Endothelial cell of umbilical vein (primary cell): ENCODE data around the gene TMEM208. TPM values are rescaled to one million over a fixed set of nuclear protein-coding genes. Genes with fewer than 3 reads are reported as not detected.

ENCODE experiments used
- BruUV-seq: library from RNA; stranded (reverse); fragments of 400-500 nt; replicated peaks from 2 replicates; lab custom pipeline; 2021; lab: Mats Ljungman, UMichigan
- CTCF ChIA-PET: fragments of 300-600, 350-600 bp; sonication (Branson Sonifier 250); formaldehyde crosslinking; loops from one replicate; lab custom pipeline; 2021; ENCODE audit warnings: antibody characterized with exemption, inconsistent platforms; lab: Charles Lee
- POLR2A ChIA-PET: fragments of 300-600, 350-600 bp; sonication (Branson Sonifier 250); formaldehyde crosslinking; loops from one replicate; lab custom pipeline; 2021; ENCODE audit warnings: antibody characterized with exemption, inconsistent platforms; lab: Charles Lee
- DNase-seq: peaks from one replicate; pipeline ENCODE4 v3.0.0-alpha.2; 2011; ENCODE audit warnings: low read depth, low spot score
- FAIRE-seq: peaks from 2 replicates; lab custom pipeline; 2011; peaks lifted over from hg19 to GRCh38; lab: Jason Lieb, UNC
- H2AFZ ChIP-seq: 2 replicates; pipeline ENCODE4 v1.6.0; 2012; ENCODE audit warnings: low read depth, low read length, control low read depth, inconsistent platforms
- H3K27ac ChIP-seq: 2 replicates; pipeline ENCODE4 v1.5.1; 2011; ENCODE audit warnings: low read depth, mild to moderate bottlenecking, control low read depth, low read length, moderate library complexity; ENCODE audit not compliant: insufficient read depth
- H3K27me3 ChIP-seq, 2 experiments: 2 replicates each; pipeline versions ENCODE4 v1.6.0 to v1.6.1; 2011; ENCODE audit warnings: low read length in 2 of 2, mixed read lengths in 1 of 2; ENCODE audit not compliant: control insufficient read depth in 2 of 2, insufficient read depth in 2 of 2
- H3K36me3 ChIP-seq, 2 experiments: 2 replicates in 1 of 2; 3 replicates in 1 of 2; pipeline ENCODE4 v1.5.1; 2011; ENCODE audit warnings: low read length in 2 of 2, mild to moderate bottlenecking in 1 of 2, moderate library complexity in 1 of 2; ENCODE audit not compliant: control insufficient read depth in 2 of 2, insufficient read depth in 2 of 2; ENCODE audit errors: extremely low read depth in 1 of 2
- H3K4me1 ChIP-seq: 3 replicates; pipeline ENCODE4 v1.5.1; 2011; ENCODE audit warnings: mild to moderate bottlenecking, low read length; ENCODE audit not compliant: control insufficient read depth, insufficient read depth; ENCODE audit errors: extremely low read depth
- H3K4me2 ChIP-seq: 2 replicates; pipeline ENCODE4 v1.6.1; 2011; ENCODE audit warnings: low read length, control low read depth, mixed read lengths; ENCODE audit not compliant: insufficient read depth
- H3K4me3 ChIP-seq, 3 experiments: fragments of 200-600 bp in 1 of 3; sonication (generic), shearing (Covaris generic) in 1 of 3; replicated peaks in 1 of 3; 2 replicates each; pipeline ENCODE4 v1.5.1; 2011 to 2016; ENCODE audit warnings: control low read depth in 3 of 3, low read length in 3 of 3, mild to moderate bottlenecking in 2 of 3, inconsistent platforms in 1 of 3, low read depth in 1 of 3, moderate library complexity in 1 of 3; ENCODE audit not compliant: insufficient read depth in 1 of 3
- H3K79me2 ChIP-seq: 2 replicates; pipeline ENCODE4 v1.6.0; 2012; ENCODE audit warnings: low read length, inconsistent platforms; ENCODE audit not compliant: control insufficient read depth, insufficient read depth
- H3K9ac ChIP-seq: replicated peaks from 2 replicates; pipeline ENCODE3; 2011; ENCODE audit warnings: low read length, control low read depth; ENCODE audit not compliant: insufficient read depth; ENCODE audit errors: extremely low read depth
- H3K9me1 ChIP-seq: replicated peaks from 3 replicates; pipeline ENCODE4 v1.6.0; 2011; ENCODE audit warnings: mild to moderate bottlenecking, low read length; ENCODE audit not compliant: control insufficient read depth, insufficient read depth; ENCODE audit errors: extremely low read depth
- H3K9me3 ChIP-seq: replicated peaks from 2 replicates; pipeline ENCODE4 v1.5.1; 2012; ENCODE audit warnings: low read length, inconsistent platforms; ENCODE audit not compliant: control insufficient read depth, insufficient read depth
- H4K20me1 ChIP-seq: replicated peaks from 2 replicates; pipeline ENCODE3; 2011; ENCODE audit warnings: mild to moderate bottlenecking, low read length; ENCODE audit not compliant: control insufficient read depth, insufficient read depth; ENCODE audit errors: extremely low read depth
- EZH2 ChIP-seq: IDR thresholded peaks from 2 replicates; pipeline ENCODE4 v1.6.1; 2012; ENCODE audit warnings: borderline replicate concordance, low read depth, mild to moderate bottlenecking, moderate library complexity, low read length, inconsistent platforms; ENCODE audit not compliant: severe bottlenecking
- FOS ChIP-seq: IDR thresholded peaks from 2 replicates; pipeline ENCODE4 v1.6.1; 2011; ENCODE audit warnings: mild to moderate bottlenecking, low read length, moderate library complexity, borderline replicate concordance; ENCODE audit not compliant: insufficient read depth
- GATA2 ChIP-seq: IDR thresholded peaks from 2 replicates; pipeline ENCODE4 v1.7.0; 2011; ENCODE audit warnings: low read depth, mild to moderate bottlenecking, moderate library complexity, mixed read lengths, low read length; ENCODE audit not compliant: insufficient read length, insufficient read depth
- JUN ChIP-seq: IDR thresholded peaks from 2 replicates; pipeline ENCODE4 v1.6.1; 2011; ENCODE audit warnings: borderline replicate concordance, low read depth; ENCODE audit not compliant: insufficient read length, insufficient read depth
- MYC ChIP-seq: IDR thresholded peaks from one replicate; pipeline ENCODE4 v1.6.1; 2011; ENCODE audit warnings: mild to moderate bottlenecking, low read depth, low read length
- POLR2A ChIP-seq: IDR thresholded peaks from 2 replicates; pipeline ENCODE4 v1.6.1; 2012; ENCODE audit warnings: low read depth, mild to moderate bottlenecking, control low read depth, low read length
- POLR2AphosphoS5 ChIP-seq: IDR thresholded peaks from 2 replicates; pipeline ENCODE4 v1.6.1; 2012; ENCODE audit warnings: low read depth, mild to moderate bottlenecking, control low read depth, low read length, moderate library complexity; ENCODE audit not compliant: insufficient read depth
- dilution Hi-C: fragments of 300-500 bp; cut with MboI; formaldehyde crosslinking; loops from one replicate; pipeline ENCODE4 v1.15.0; 2019; ENCODE audit warnings: low sequenced_read_pairs; ENCODE audit not compliant: extremely low pct_ligation_motif_present
- intact Hi-C: fragments of 100-400 bp; cut with micrococcal nuclease; formaldehyde crosslinking; loops from one replicate; pipeline ENCODE4 v1.10.0; 2022
- polyA plus RNA-seq, 4 experiments: library from polyadenylated mRNA; depleted of rRNA in 3 of 4; stranded (reverse) in 3 of 4; unstranded in 1 of 4; fragments of >200 nt; gene quantifications; 2 replicates each; pipeline versions ENCODE4 v1.2.1 to v1.2.3, GENCODE V29; 2011 to 2012; ENCODE audit warnings: missing spikeins in 1 of 4
- total RNA-seq: library from RNA; stranded (reverse); gene quantifications from 2 replicates; pipeline ENCODE4 v1.2.3, GENCODE V29; 2021
- TF ChIP-seq, protein P1 (sequence below): IDR thresholded peaks from 2 replicates; pipeline ENCODE4 v1.6.1; 2011; ENCODE audit not compliant: insufficient read depth, insufficient read length
- TF ChIP-seq, protein P2 (sequence below), 2 donors: IDR thresholded peaks; 1 replicate in 1 of 2; 2 replicates in 1 of 2; pipeline ENCODE4 v1.5.1; 2011; ENCODE audit warnings: low read length in 2 of 2, mild to moderate bottlenecking in 2 of 2, moderate library complexity in 2 of 2, control low read depth in 1 of 2, inconsistent platforms in 1 of 2, low read depth in 1 of 2; ENCODE audit not compliant: insufficient read depth in 1 of 2; ENCODE audit errors: extremely low read depth in 1 of 2

TMEM208 gene
- total and polyA plus RNA-seq, 2 donors (not counting 3 experiments of a cell fraction or from before 2014, with no cell fraction given): 35.3 to 94.0 TPM

DNA sequence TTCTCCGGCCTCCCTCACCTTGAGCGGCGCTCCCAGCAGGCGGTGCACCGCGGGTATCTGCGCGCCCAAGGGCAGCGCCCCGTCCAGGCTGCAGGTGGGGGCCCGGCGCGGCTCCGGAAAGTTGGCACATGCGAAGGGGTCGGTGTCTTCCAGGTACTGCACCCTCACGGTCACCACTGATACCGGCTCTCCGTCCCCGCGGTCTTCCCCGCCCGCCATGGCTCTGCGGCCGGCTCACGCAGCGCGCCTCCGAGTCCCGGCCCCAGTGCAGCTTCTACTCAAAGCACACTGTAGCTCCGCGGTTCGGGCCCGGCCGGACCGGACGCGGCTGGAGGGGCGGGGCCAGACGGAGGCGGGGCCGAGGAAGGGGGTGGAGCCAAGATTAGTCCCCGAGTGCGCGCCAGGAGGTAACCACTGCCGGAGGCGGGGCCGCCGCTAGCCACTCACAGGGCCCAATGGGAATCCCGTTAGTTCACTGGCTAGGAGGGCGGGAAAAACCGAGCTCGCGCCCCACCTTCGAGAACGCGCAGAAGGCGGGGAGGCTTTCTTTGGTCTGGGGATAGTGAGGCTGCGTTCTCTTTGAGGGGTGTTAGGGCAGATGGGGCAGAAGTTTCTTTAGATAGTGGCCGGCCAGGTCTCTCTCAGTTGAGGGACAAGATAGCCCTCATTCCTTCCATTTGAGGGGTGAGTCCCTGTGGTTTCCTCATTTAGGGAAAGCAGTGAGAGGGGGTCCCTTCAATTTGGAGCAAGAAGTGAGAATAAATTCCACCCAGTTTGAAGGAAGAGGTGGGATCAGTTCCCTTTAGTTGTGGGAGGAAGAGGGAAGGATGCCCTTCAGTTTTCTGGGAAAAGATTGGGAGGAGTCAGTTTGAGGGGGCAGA lies 20.5 kb downstream of the TMEM208 start, which contains the start of gene FHOD1:
FHOD1 (minus strand) TSS at position 290 of the 881 bp plus-strand sequence; CDS start at position 219, 71 bp downstream.
- H3K36me3 ChIP-seq: no peaks in the 10 kb centered on the region
- H3K9me3 ChIP-seq: no peaks in the 10 kb centered on the region
- POLR2A ChIA-PET: interaction anchor here (0.7 to 2.7 kb wide), 7 partner anchors 11 to 167 kb away, joined by 3 to 10 read pairs (median 6); partner anchors contain the start of gene TMEM208
- H3K79me2 ChIP-seq: peaks cover 28% of the 10 kb centered on the region
- H4K20me1 ChIP-seq: no peaks in the 10 kb centered on the region
- H3K27me3 ChIP-seq: peaks cover 0 to 3% of the 10 kb centered on the region in 2 experiments
- intact Hi-C loops (loop anchor here (1.0 kb wide), 2 partner anchors 21 to 49 kb away; no protein-coding TSS in a partner anchor), dilution Hi-C loops (no loop called here)
- peak within 1 kb of the TSS; percentile 73 for H3K4me2 ChIP-seq
- peak within 1 kb of the TSS; percentile 84 for H2AFZ ChIP-seq
- no peaks in the 10 kb centered on the region for H3K9me1 ChIP-seq
- FAIRE-seq (peak; percentile 98), DNase-seq (peak; percentile 98)
- no peak for TF ChIP-seq MYC
- no peak for TF ChIP-seq GATA2
- TF ChIP-seq POLR2A: peak; percentile 93
- TF ChIP-seq, protein P1, sequence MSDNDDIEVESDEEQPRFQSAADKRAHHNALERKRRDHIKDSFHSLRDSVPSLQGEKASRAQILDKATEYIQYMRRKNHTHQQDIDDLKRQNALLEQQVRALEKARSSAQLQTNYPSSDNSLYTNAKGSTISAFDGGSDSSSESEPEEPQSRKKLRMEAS: no peak
- no peak for TF ChIP-seq JUN
- no peak for TF ChIP-seq FOS
- TF ChIP-seq, protein P2, sequence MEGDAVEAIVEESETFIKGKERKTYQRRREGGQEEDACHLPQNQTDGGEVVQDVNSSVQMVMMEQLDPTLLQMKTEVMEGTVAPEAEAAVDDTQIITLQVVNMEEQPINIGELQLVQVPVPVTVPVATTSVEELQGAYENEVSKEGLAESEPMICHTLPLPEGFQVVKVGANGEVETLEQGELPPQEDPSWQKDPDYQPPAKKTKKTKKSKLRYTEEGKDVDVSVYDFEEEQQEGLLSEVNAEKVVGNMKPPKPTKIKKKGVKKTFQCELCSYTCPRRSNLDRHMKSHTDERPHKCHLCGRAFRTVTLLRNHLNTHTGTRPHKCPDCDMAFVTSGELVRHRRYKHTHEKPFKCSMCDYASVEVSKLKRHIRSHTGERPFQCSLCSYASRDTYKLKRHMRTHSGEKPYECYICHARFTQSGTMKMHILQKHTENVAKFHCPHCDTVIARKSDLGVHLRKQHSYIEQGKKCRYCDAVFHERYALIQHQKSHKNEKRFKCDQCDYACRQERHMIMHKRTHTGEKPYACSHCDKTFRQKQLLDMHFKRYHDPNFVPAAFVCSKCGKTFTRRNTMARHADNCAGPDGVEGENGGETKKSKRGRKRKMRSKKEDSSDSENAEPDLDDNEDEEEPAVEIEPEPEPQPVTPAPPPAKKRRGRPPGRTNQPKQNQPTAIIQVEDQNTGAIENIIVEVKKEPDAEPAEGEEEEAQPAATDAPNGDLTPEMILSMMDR (IDR thresholded peaks at IDR 0.05; ENCODE audit: extremely low read depth in 1 of 2, insufficient read depth in 1 of 2, low read depth in 1 of 2, low read length in 2 of 2): no peak
- TF ChIP-seq POLR2AphosphoS5: peak; percentile 92
- no peak for TF ChIP-seq EZH2
- BruUV-seq: no TSS peak
- CTCF ChIA-PET: interaction anchor here (0.6 to 3.2 kb wide), 16 partner anchors 9 to 274 kb away, joined by 3 to 18 read pairs (median 4); partner anchors contain the start of genes TMEM208 and TPPP3
- peak within 1 kb of the TSS; percentile 60 to 89 (median 83) for H3K4me3 ChIP-seq
- peaks cover 46% of the 10 kb centered on the region for H3K4me1 ChIP-seq
- H3K27ac ChIP-seq: peak within 1 kb of the TSS; percentile 88
- H3K9ac ChIP-seq: peak within 1 kb of the TSS; percentile 69
